GM12892 (cell line): Measurements from ENCODE around the gene PELI3.

Source experiments
- POLR2A ChIP-seq: IDR thresholded peaks from 2 replicates; pipeline ENCODE4 v1.6.1; 2011; ENCODE audit warnings: low read depth, low read length, control low read depth
- POLR2AphosphoS5 ChIP-seq: IDR thresholded peaks from 2 replicates; pipeline ENCODE4 v1.6.1; 2011; ENCODE audit warnings: low read depth, low read length, control low read depth
- TAF1 ChIP-seq: IDR thresholded peaks from 2 replicates; pipeline ENCODE4 v1.6.1; 2011; ENCODE audit warnings: low read depth, mild to moderate bottlenecking, control low read depth, low read length, borderline replicate concordance

- no peak for TF ChIP-seq POLR2AphosphoS5
- TF ChIP-seq POLR2A: no peak
- no peak for TF ChIP-seq TAF1
Observed at GRCh38 chr11:66492161-66492865, 25.6 kb downstream of the PELI3 start.
